GM19455 (cell line): ENCODE data around the gene DPH6.
"Not testable (repeated sequence)": the region's sequence is repeated elsewhere in the genome, so short reads cannot be mapped to it uniquely, and the experiment has no call there.

ENCODE experiments used
- ATAC-seq: cut with Tn5 transposase; IDR thresholded peaks from one replicate; pipeline ENCODE4 v1.9.1; 2021; ENCODE audit not compliant: unreplicated experiment

DPH6 gene

DNA sequence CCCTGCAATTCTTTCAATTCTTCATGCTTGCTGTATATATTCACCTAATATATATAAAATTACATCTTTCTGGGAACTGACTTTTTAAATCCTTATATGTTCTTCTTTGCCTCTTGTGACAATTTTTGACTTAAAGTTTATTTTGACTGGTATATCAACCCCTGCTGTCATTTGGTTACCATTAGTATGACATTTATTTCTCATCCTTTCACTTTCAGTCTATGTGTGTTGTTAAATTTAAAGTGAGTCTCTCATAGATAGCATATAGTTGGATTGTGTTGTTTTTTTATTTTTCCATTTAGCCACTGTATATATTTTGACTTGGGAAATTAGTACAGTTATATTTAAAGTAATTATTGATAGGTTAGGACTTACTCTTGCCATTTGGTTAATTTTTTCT is 194.9 kb downstream of the DPH6 start:
- no peak for ATAC-seq

DNA sequence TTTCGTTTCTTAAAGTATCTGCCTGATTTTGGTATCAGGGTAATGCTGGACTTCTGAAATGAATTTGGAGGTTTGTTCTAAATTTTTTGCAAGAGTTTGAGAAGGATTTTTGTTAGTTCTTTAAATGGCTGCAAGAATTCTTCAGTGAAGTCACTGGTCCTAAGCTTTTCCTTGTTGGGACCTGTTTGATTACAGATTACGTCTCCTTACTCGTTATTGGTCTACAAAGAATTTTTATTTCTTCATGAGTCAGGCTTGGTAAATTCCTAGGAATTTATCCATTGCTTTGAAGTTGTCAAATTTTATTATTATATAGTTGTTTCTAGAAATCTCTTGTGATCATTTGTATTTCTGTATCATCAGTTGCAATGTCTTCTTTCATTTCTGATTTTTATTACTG is 196.0 kb downstream of the DPH6 start:
- ATAC-seq, result no peak

DNA sequence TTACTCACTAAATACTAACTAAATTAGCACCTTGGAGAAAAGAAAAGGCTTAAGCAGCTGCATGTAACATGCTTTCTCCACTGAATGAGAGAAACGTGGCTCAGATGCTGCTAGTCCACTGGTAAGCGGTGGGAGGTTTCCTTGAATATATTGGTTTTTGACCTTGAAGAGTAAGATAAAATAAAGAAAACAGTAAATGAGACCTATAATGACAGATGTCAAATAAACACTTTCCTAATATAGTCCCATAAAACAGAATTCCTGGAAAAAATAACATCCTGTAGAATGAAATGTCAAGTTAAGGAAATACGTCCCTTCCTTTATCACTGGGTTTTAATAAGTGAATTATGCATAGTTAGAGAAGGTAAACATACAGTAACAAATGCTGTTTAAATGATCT is 215.0 kb downstream of the DPH6 start:
- no peak for ATAC-seq

DNA sequence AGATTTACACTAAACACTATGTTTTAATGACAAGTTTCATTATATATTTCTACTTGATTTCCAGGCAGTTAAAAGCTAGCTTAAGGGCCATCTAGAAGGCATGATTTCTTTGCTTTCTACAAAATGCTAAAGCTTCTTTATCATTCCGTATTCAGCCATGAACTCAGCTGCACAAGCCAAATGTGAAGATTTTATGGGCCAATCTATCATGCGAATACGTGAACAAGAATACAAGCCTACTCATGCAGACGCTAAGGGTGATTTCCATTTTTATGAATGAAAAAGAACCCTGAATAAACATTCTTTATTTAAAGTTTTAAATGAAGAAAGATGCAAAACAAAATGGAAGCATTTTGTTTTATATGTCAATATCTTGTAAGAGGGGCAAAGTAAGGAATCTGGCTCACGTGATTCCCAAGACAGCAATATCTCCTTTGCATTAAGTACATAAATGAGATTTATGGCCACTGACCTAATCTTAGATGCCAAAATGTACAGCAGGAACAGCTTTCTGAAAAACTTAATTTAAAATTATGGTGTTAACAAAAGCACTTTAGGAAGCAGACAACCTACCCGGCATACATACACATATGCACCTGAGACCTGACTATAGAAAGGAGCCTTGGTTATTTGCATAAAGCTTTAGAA is 215.8 kb downstream of the DPH6 start:
- no peak for ATAC-seq

DNA sequence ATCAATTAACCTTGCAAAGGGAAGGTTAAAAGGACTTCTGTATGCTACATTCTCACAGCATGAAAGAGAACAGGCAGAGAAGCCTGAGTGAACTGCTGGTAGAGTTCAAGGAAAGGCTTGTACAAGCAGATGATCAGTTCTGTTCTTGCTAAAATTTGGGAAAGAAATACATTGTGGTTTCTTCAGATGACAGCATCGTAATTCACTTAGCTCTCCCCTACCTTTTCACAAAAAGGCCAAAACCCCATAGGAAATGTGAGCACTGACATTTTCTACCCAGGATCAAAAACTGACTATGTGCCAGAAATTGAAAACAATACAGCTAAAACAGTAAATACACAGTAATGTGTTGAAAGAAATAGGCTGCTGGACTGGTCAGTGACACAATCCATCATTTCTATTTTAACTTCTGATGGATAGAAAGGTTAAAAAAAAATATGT is 216.4 kb downstream of the DPH6 start:
- no peak for ATAC-seq

DNA sequence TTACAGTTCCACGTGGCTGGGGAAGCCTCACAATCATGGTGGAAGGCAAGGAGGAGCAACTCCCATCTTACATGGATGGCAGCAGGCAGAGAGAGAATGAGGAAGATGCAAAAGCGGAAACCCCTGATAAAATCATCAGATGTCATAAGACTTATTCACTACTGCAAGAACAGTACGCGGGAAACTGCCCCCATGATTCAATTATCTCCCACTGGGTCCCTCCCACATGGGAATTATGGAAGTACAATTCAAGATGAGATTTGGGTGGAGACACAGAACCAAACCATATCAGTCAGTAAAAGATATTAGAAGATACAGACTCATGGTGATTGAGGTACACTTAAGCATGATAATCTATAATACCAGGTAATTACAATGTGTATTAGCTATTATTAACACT is 217.1 kb downstream of the DPH6 start:
- ATAC-seq, result not testable (repeated sequence)

DNA sequence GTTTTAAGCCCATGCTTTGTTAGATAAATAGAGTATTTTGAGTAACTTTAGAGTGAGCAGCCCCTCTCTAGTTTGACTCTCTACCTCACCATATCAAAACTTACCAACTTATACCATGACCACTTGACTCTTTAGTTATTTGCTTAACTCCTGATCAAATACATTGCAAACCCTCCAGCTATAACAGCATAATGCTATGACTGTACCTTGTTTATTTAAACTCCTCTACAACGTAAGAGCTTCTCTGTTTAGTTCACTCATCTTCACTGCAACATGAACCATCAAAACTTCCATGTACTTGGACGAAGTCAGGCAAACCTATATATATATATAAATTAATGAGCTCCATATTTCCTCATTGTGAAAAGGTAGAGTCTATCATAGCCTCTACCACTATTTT is 218.2 kb downstream of the DPH6 start:
- ATAC-seq, result no peak

DNA sequence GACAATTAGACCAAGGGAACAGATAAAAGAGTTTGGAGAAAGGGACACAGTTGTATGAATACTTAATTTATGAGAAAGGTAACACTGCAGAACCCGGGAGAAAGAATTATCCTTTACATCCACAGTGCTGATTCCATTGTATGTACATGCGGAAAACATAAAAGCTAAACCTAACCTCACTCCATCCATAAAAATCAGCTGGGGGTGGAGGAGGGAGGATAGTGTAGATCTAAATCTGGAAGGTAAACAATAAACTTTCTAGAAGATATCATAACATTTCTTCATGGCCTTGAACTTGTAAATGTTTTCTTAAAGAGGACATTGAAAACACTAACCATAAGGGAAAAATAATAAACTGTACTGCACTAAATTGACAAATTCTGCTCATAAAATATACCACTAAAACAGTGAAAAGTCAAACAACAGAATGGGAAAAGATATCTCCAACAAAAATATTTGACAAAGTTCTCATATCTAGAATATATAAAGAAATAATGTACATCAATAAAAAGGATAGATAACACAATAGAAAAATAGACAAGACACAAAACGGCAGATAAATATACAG is 220.5 kb downstream of the DPH6 start:
- no peak for ATAC-seq

DNA sequence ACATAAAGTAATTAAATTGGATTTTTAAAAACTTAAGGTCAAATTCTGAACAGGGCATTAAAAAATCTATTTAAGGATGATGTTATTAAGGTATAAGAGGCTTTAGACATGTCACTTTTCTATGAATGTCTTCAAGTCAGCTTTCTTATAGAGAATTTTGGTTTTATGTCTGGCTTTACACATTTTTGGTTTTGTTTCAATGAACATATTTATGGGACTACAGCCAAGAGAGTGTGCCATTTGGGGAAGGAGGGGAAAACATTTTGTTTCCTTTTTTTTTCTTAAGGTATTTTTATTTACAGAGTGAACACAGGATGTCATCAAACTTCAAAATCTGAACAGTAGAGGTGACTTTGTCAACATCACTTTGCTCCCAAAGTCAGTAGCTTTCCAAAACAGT is 222.8 kb downstream of the DPH6 start:
- no peak for ATAC-seq

DNA sequence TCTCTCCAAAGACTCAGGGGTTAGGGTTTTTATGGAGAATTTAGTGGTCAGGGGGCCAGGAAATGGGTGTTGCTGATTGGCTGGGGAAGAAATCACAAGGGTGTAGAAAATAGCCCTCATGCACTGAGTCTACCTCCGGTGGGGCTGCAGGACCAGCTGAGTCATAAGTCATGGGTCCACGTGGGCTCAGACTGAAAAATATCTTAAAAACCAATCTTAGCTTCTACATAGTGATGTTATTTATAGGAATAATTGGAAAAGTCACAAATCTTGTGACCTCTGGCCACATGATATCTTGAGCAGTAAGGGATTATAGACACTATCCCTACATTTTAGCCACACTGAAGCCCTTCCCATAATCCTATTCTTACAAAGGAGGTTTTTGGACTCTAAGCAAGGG is 224.0 kb downstream of the DPH6 start:
- ATAC-seq, result no peak

DNA sequence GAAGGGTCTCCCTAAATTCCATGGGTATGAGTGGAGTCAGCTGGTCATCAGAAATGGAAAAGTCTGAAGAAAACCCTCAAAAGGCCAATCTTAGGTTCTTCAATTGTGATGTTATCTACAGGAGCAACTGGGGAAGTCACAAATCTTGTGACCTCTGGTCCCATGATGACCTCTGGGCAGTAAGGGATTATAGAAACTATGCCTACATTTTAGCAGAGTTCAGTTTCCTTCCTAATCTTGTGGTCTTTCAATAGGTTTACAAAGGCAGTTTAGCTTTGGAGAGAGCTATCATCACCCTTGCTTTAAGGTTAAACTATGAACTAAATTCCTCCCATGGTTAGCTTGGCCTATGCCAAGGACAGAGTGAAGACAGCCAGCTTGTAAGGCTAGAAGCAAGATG is 225.1 kb downstream of the DPH6 start:
- ATAC-seq, result no peak
